MCF 10A (cell line): ENCODE measurements around the gene FAM229B. TPM values are rescaled to one million over a fixed set of nuclear protein-coding genes. Genes with fewer than 3 reads are reported as not detected.
"Not testable (repeated sequence)": the region's sequence is repeated elsewhere in the genome, so short reads cannot be mapped to it uniquely, and the experiment has no call there.

Experiments
- BruUV-seq: library from RNA; stranded (reverse); fragments of 400-500 nt; replicated peaks from 2 replicates; lab custom pipeline; 2021; lab: Mats Ljungman, UMichigan
- CTCF ChIA-PET: fragments of 300-600 bp; sonication (Branson Sonifier 250); formaldehyde crosslinking; extraction: SDS; loops from one replicate; lab custom pipeline; 2021; ENCODE audit warnings: antibody characterized with exemption, inconsistent platforms; lab: Yijun Ruan, JAX
- POLR2A ChIA-PET: fragments of 300-600, 350-650 bp; sonication (Branson Sonifier 250); formaldehyde crosslinking; extraction: SDS; loops from one replicate; lab custom pipeline; 2020; ENCODE audit warnings: antibody characterized with exemption, inconsistent platforms; lab: Yijun Ruan, JAX
- DNase-seq: peaks from one replicate; pipeline ENCODE4 v3.0.0-alpha.2; 2018; ENCODE audit not compliant: unreplicated experiment
- H3K27ac Mint-ChIP-seq: one replicate; pipeline ENCODE4 v1.8.0; 2022; ENCODE audit warnings: mild to moderate bottlenecking, low read depth, mixed read lengths; ENCODE audit not compliant: unreplicated experiment
- H3K27me3 Mint-ChIP-seq: one replicate; pipeline ENCODE4 v1.8.0; 2022; ENCODE audit warnings: mixed read lengths; ENCODE audit not compliant: insufficient read depth, unreplicated experiment
- H3K36me3 Mint-ChIP-seq: one replicate; pipeline ENCODE4 v1.8.0; 2022; ENCODE audit warnings: mild to moderate bottlenecking, moderate library complexity, mixed read lengths; ENCODE audit not compliant: insufficient read depth, unreplicated experiment
- H3K4me1 Mint-ChIP-seq: one replicate; pipeline ENCODE4 v1.8.0; 2022; ENCODE audit warnings: mixed read lengths; ENCODE audit not compliant: insufficient read depth, unreplicated experiment
- H3K4me3 Mint-ChIP-seq: one replicate; pipeline ENCODE4 v1.8.0; 2022; ENCODE audit warnings: mild to moderate bottlenecking, moderate library complexity, mixed read lengths; ENCODE audit not compliant: unreplicated experiment
- H3K9me3 Mint-ChIP-seq: one replicate; pipeline ENCODE4 v1.8.0; 2022; ENCODE audit warnings: mixed read lengths; ENCODE audit not compliant: unreplicated experiment
- CTCF ChIP-seq: fragments of 200-600 bp; IDR thresholded peaks from one replicate; pipeline ENCODE4 v1.8.0; 2022; ENCODE audit warnings: antibody characterized with exemption, mild to moderate bottlenecking; ENCODE audit not compliant: unreplicated experiment
- intact Hi-C: fragments of 100-400 bp; cut with micrococcal nuclease; formaldehyde crosslinking; loops from 2 replicates; pipeline ENCODE4 v1.14.1; 2022
- total RNA-seq: library from RNA; stranded (reverse); gene quantifications from 2 replicates; pipeline ENCODE4 v1.2.3, GENCODE V29; 2022

FAM229B gene
- total RNA-seq, 1 experiment from 2014 or later = 10.8 TPM

GRCh38 chr6:112043032-112044007 lies 44.1 kb upstream of the FAM229B start:
- ChIA-PET CTCF (interaction anchor here (0.6 to 6.5 kb wide), 68 partner anchors 11 to 1983 kb away, joined by 3 to 136 read pairs (median 4); partner anchors contain the start of genes CCN6, FAM229B and TUBE1), POLR2A (interaction anchor here (0.7 to 1.4 kb wide), 4 partner anchors 48 to 1114 kb away, joined by 3 to 8 read pairs (median 4); no protein-coding TSS in a partner anchor)
- BruUV-seq = no TSS peak
- H3K4me3 Mint-ChIP-seq = peak overlapping the region; percentile 81
- TF ChIP-seq CTCF = peak; percentile 95
- no peaks in the 10 kb centered on the region for H3K36me3 Mint-ChIP-seq
- H3K27ac Mint-ChIP-seq = peak overlapping the region; percentile 42
- intact Hi-C loops = loop anchor here (1.0 to 5.0 kb wide), 11 partner anchors 33 to 1032 kb away; partner anchors contain the start of genes FYN and TRAF3IP2
- no peaks in the 10 kb centered on the region for H3K4me1 Mint-ChIP-seq
- no peaks in the 10 kb centered on the region for H3K27me3 Mint-ChIP-seq
- H3K9me3 Mint-ChIP-seq = no peaks in the 10 kb centered on the region
- peak; percentile 80 for DNase-seq

GRCh38 chr6:112044196-112044595 lies 43.2 kb upstream of the FAM229B start:
- CTCF ChIA-PET = interaction anchor here (0.6 to 6.4 kb wide), 30 partner anchors 10 to 1883 kb away, joined by 3 to 136 read pairs (median 4); partner anchors contain the start of gene CCN6
- DNase-seq = no peak
- H3K36me3 Mint-ChIP-seq = no peaks in the 10 kb centered on the region
- no peaks in the 10 kb centered on the region for H3K4me1 Mint-ChIP-seq
- no peak for TF ChIP-seq CTCF
- POLR2A ChIA-PET = no interaction called here
- no peaks in the 10 kb centered on the region for H3K27me3 Mint-ChIP-seq
- BruUV-seq = no TSS peak
- intact Hi-C loops = loop anchor here (5.0 kb wide), 1 partner anchor 682 kb away; no protein-coding TSS in a partner anchor
- no peak overlapping the region for H3K4me3 Mint-ChIP-seq
- no peak overlapping the region for H3K27ac Mint-ChIP-seq
- no peaks in the 10 kb centered on the region for H3K9me3 Mint-ChIP-seq

DNA sequence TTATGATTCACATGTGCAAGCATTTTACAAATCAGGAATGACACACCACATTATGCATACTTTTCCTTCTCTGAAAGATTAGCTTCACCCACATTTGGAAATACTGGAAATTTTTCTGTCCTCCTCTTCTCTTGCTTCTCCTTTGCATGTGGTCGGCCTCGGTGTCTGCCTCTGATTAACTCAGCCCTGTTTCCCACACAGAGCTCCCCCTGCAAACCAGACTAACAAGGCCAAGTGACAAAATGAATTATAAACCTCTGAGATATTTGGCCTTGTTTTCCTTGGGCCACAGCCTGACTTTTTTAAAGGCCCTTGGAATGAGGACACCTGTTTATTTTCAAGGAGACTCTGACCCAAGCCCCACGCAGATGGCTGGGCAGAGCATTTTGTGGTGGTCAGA lies 42.5 kb upstream of the FAM229B start:
- intact Hi-C loops = loop anchor here (5.0 kb wide), 1 partner anchor 683 kb away; no protein-coding TSS in a partner anchor
- no TSS peak for BruUV-seq
- no peak overlapping the region for H3K27ac Mint-ChIP-seq
- no peak overlapping the region for H3K4me3 Mint-ChIP-seq
- DNase-seq = peak; percentile 18
- ChIA-PET POLR2A (no interaction called here), CTCF (interaction anchor here (0.6 to 6.4 kb wide), 25 partner anchors 9 to 786 kb away, joined by 3 to 136 read pairs (median 4); partner anchors contain the start of gene CCN6)
- H3K4me1 Mint-ChIP-seq = no peaks in the 10 kb centered on the region
- H3K9me3 Mint-ChIP-seq = no peaks in the 10 kb centered on the region
- no peaks in the 10 kb centered on the region for H3K36me3 Mint-ChIP-seq
- TF ChIP-seq CTCF = no peak
- no peaks in the 10 kb centered on the region for H3K27me3 Mint-ChIP-seq

- CTCF ChIA-PET, intact Hi-C loops, H3K27me3 Mint-ChIP-seq: not testable (repeated sequence)
These were observed 39.9 kb upstream of the FAM229B start for GRCh38 chr6:112047523-112047922.

More at GRCh38 chr6:112047523-112047922, 39.9 kb upstream of the FAM229B start:
- H3K36me3 Mint-ChIP-seq, H3K9me3 Mint-ChIP-seq, POLR2A ChIA-PET, DNase-seq, H3K27ac Mint-ChIP-seq, BruUV-seq, H3K4me3 Mint-ChIP-seq, H3K4me1 Mint-ChIP-seq: not testable (repeated sequence)
